Measurements from ENCODE around the gene GFOD1.
"Not testable (repeated sequence)": the region's sequence is repeated elsewhere in the genome, so short reads cannot be mapped to it uniquely, and the experiment has no call there.

GFOD1 gene

GRCh38 chr6:13511913-13512717, 24.7 kb upstream of the GFOD1 start:
- DNase-seq (ENCODE audit: low read depth), result no peak

- not testable (repeated sequence) for DNase-seq (ENCODE audit: low read depth)
Measured at GRCh38 chr6:13511141-13511571, 23.8 kb upstream of the GFOD1 start.

- DNase-seq (ENCODE audit: low read depth), result not testable (repeated sequence)
Measured at GRCh38 chr6:13510433-13510832, 23.0 kb upstream of the GFOD1 start.

- no peak for DNase-seq (ENCODE audit: low read depth)
Measured at GRCh38 chr6:13508711-13509705, 21.6 kb upstream of the GFOD1 start.

- DNase-seq (ENCODE audit: low read depth), result no peak
Measured at GRCh38 chr6:13507306-13507860, 20.0 kb upstream of the GFOD1 start.

- no peak for DNase-seq (ENCODE audit: low read depth)
Measured at GRCh38 chr6:13505345-13505734, 17.9 kb upstream of the GFOD1 start.

- DNase-seq (ENCODE audit: low read depth), result no peak
Measured at GRCh38 chr6:13504611-13505344, 17.4 kb upstream of the GFOD1 start.

- no peak for DNase-seq (ENCODE audit: low read depth)
Measured at GRCh38 chr6:13500915-13501314, 13.5 kb upstream of the GFOD1 start.

GRCh38 chr6:13500264-13500663, 12.9 kb upstream of the GFOD1 start:
- DNase-seq (ENCODE audit: low read depth), result no peak

GRCh38 chr6:13496513-13497190, 9.3 kb upstream of the GFOD1 start:
- no peak for DNase-seq (ENCODE audit: low read depth)

- no peak for DNase-seq (ENCODE audit: low read depth)
Measured at GRCh38 chr6:13495818-13496217, 8.4 kb upstream of the GFOD1 start.

- no peak for DNase-seq (ENCODE audit: low read depth)
Measured at GRCh38 chr6:13495112-13495776, 7.8 kb upstream of the GFOD1 start.

- DNase-seq (ENCODE audit: low read depth), result no peak
Measured at GRCh38 chr6:13494137-13494536, 6.7 kb upstream of the GFOD1 start.

- no peak for DNase-seq (ENCODE audit: low read depth)
Measured at GRCh38 chr6:13493147-13493546, 5.7 kb upstream of the GFOD1 start.

- DNase-seq (ENCODE audit: low read depth), result no peak
Measured at GRCh38 chr6:13492357-13492756, 5.0 kb upstream of the GFOD1 start.

- DNase-seq (ENCODE audit: low read depth), result no peak
Measured at GRCh38 chr6:13491538-13491937, 4.1 kb upstream of the GFOD1 start.

GRCh38 chr6:13490402-13490801, 3.0 kb upstream of the GFOD1 start:
- no peak for DNase-seq (ENCODE audit: low read depth)

- no peak for DNase-seq (ENCODE audit: low read depth)
Measured at GRCh38 chr6:13488896-13489237, 1.5 kb upstream of the GFOD1 start.

GRCh38 chr6:13488015-13488895, 855 bp upstream of the GFOD1 start:
- DNase-seq (ENCODE audit: low read depth), result no peak

GRCh38 chr6:13486679-13487121, 700 bp downstream of the GFOD1 start:
- DNase-seq (ENCODE audit: low read depth), result no peak
